ENCODE measurements around the gene CCDC124.

DNA sequence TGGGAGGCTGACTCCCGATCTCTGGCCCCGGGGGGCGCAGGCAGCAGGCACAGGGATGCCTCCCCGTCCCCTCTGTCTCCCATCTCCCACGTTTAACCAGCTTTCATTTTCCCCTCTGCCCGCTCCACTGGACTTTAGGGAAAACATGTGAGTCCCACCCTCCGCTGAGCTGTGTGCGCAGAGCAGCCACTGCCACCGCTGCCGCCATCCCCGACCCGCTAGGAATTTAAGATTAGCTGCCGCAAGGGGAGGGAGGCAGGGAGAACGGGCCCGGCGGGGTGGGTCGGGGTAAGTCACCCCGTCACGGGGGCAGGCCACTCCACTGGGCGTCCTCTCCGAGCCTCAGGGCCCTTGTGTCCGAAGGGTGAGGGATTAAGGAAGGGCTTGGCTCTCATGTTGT, 49.6 kb downstream of the CCDC124 start:
- TF ChIP-seq, protein P1, sequence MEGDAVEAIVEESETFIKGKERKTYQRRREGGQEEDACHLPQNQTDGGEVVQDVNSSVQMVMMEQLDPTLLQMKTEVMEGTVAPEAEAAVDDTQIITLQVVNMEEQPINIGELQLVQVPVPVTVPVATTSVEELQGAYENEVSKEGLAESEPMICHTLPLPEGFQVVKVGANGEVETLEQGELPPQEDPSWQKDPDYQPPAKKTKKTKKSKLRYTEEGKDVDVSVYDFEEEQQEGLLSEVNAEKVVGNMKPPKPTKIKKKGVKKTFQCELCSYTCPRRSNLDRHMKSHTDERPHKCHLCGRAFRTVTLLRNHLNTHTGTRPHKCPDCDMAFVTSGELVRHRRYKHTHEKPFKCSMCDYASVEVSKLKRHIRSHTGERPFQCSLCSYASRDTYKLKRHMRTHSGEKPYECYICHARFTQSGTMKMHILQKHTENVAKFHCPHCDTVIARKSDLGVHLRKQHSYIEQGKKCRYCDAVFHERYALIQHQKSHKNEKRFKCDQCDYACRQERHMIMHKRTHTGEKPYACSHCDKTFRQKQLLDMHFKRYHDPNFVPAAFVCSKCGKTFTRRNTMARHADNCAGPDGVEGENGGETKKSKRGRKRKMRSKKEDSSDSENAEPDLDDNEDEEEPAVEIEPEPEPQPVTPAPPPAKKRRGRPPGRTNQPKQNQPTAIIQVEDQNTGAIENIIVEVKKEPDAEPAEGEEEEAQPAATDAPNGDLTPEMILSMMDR (IDR thresholded peaks at IDR 0.05; ENCODE audit: borderline replicate concordance, extremely low read depth, low read length, poor library complexity, severe bottlenecking), result no peak
- TF ChIP-seq EZH2 (IDR thresholded peaks at IDR 0.05; ENCODE audit: borderline replicate concordance, low read depth, low read length, severe bottlenecking), result no peak
